ENCODE results near the gene MCC. TPM values are rescaled to one million over a fixed set of nuclear protein-coding genes. Genes with fewer than 3 reads are reported as not detected.

MCC gene
- total and polyA plus RNA-seq, 2 of the 4 experiments (the other 2 are of a cell fraction), result 5.0 to 20.6 TPM

DNA sequence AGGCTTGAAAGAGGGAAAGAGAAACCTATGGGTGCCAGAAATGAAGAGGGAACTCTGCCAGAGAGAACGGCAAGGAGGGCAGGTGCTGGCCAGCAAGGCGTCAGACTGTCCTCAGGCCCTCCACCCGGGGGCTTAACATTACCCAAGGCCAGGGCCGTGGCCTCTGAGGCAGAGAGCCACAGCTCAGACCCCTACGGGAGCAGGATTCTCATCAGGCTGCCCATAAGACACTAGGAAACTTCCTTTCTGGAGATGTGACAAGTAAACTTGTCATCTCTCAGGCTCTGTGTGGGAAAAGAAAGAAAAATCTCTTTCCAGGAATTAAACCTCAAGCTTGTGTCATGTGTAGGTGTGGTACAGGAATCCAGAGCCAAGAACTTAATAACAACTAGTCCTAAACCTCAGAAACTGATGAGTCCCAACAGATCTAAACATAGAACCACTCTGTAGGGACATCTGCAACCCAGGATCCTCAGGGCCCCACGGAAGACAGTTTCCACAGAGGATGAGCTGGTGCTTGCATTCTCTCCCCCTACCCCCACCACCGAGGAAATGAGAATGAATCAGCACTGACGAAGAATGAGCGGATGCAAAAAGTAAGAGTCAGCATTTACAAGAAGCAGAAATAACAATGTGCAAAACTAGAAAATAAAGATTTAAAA, 437.4 kb downstream of the MCC start:
- Histone ChIP-seq H2BK5ac (ENCODE audit: low read depth, low read length, poor library complexity, severe bottlenecking) (peak overlapping the region; percentile 21), H3K18ac (ENCODE audit: low read depth, low read length) (0 out of 2 replicates have a peak overlapping the region, but pooled peaks have one; percentile 28), H3K9ac (ENCODE audit: low read depth, low read length) (no peak overlapping the region), H2AFZ (replicated peaks; ENCODE audit: low read length, poor library complexity) (peak overlapping the region; percentile 16), H4K8ac (ENCODE audit: low read depth in 2 of 2, low read length in 2 of 2) (no peak overlapping the region), H3K9me1 (ENCODE audit: insufficient read depth, low read length) (peaks cover 34% of the 10 kb centered on the region), H3K4ac (ENCODE audit: low read depth, low read length) (peak overlapping the region; percentile 78), H3K56ac (ENCODE audit: extremely low read depth, insufficient read depth, low read length) (no peak overlapping the region), H3K79me1 (ENCODE audit: low read depth in 1 of 2, low read length in 2 of 2) (peaks cover 0 to 7% of the 10 kb centered on the region in 2 experiments; a peak in 1 of 4 replicates), H3K27me3 (ENCODE audit: control insufficient read depth, insufficient read depth, low read length) (no peaks in the 10 kb centered on the region), H2BK120ac (ENCODE audit: low read depth, low read length) (0 out of 2 replicates have a peak overlapping the region, but pooled peaks have one; percentile 48), H3K4me2 (ENCODE audit: low read depth, low read length) (no peak overlapping the region), H2AK9ac (replicated peaks; ENCODE audit: low read depth, low read length, poor library complexity) (no peak overlapping the region), H2BK15ac (ENCODE audit: low read depth, low read length) (0 out of 3 replicates have a peak overlapping the region, but pooled peaks have one; percentile 7), H4K91ac (ENCODE audit: insufficient read depth, low read depth, low read length) (0 out of 2 replicates have a peak overlapping the region, but pooled peaks have one; percentile 28), H2BK20ac (ENCODE audit: low read depth, low read length) (peak overlapping the region; percentile 53; the same call in 1 of the 2 replicates), H3K27ac (ENCODE audit: insufficient read depth, low read length) (0 out of 2 replicates have a peak overlapping the region, but pooled peaks have one; percentile 3), H4K20me1 (ENCODE audit: insufficient read depth, low read length) (no peaks in the 10 kb centered on the region), H3K36me3 (ENCODE audit: control insufficient read depth, insufficient read depth, low read length) (peaks cover 56% of the 10 kb centered on the region), H3K4me3 (ENCODE audit: insufficient read depth, low read depth, low read length) (no peak overlapping the region), H3K9me3 (ENCODE audit: control insufficient read depth, insufficient read depth, low read length) (no peaks in the 10 kb centered on the region), H2AK5ac (ENCODE audit: low read depth, low read length) (peak overlapping the region; percentile 28; the same call in 1 of the 2 replicates), H4K5ac (ENCODE audit: low read depth, low read length) (no peak overlapping the region), H3K4me1 (ENCODE audit: control insufficient read depth, insufficient read depth, low read length) (peaks cover 18% of the 10 kb centered on the region), H3K14ac (replicated peaks; ENCODE audit: low read depth, low read length) (no peak overlapping the region), H3K23ac (ENCODE audit: low read depth, low read length) (no peak overlapping the region; the same call in 1 of the 2 replicates)
- peak; percentile 91 for ATAC-seq (ENCODE audit: low read depth)
- POLR2A ChIA-PET (ENCODE audit: unreplicated experiment), result no interaction called here
- dilution Hi-C loops (cut with HindIII; ENCODE audit: low sequenced_read_pairs, unreplicated experiment), result no loop called here
- peak; percentile 74 for TF ChIP-seq RCOR1 (IDR thresholded peaks at IDR 0.05; ENCODE audit: insufficient replicate concordance, low read length)
- TF ChIP-seq MXI1 (IDR thresholded peaks at IDR 0.05; ENCODE audit: borderline replicate concordance, low read depth, low read length), result no peak
- TF ChIP-seq NFE2L2 (IDR thresholded peaks at IDR 0.05; ENCODE audit: low read depth, low read length), result peak; percentile 59; the same call in 1 of the 2 replicates
- TF ChIP-seq FOS (IDR thresholded peaks at IDR 0.05; ENCODE audit: low read depth, low read length), result 0 out of 2 replicates have a peak, but pooled peaks have one; percentile 40
- peak; percentile 99 for TF ChIP-seq MAFK (IDR thresholded peaks at IDR 0.05; ENCODE audit: low read depth, low read length)
- peak; percentile 76; the same call in 1 of the 2 replicates for TF ChIP-seq MAZ (IDR thresholded peaks at IDR 0.05; ENCODE audit: borderline replicate concordance, low read depth, low read length)
- TF ChIP-seq CHD1 (IDR thresholded peaks at IDR 0.05; ENCODE audit: low read depth, low read length), result no peak
- TF ChIP-seq, protein P1, sequence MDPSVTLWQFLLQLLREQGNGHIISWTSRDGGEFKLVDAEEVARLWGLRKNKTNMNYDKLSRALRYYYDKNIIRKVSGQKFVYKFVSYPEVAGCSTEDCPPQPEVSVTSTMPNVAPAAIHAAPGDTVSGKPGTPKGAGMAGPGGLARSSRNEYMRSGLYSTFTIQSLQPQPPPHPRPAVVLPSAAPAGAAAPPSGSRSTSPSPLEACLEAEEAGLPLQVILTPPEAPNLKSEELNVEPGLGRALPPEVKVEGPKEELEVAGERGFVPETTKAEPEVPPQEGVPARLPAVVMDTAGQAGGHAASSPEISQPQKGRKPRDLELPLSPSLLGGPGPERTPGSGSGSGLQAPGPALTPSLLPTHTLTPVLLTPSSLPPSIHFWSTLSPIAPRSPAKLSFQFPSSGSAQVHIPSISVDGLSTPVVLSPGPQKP (IDR thresholded peaks at IDR 0.05; ENCODE audit: borderline replicate concordance, low read depth, low read length), result no peak
- TF ChIP-seq SMC3 (IDR thresholded peaks at IDR 0.05; ENCODE audit: low read depth, low read length), result 0 out of 2 replicates have a peak, but pooled peaks have one; percentile 2
- WGBS, 2 experiments (ENCODE audit: extremely low coverage in 2 of 2, insufficient read length in 1 of 2), result 70% methylated on average over 2 of the region's 9 CpGs; no CpG with 5 or more reads in 1 of the 2 experiments
- CTCF ChIA-PET, result interaction anchor here (0.8 kb wide), 1 partner anchor 13 kb away, joined by 3 read pairs; no protein-coding TSS in a partner anchor
- BruUV-seq (replicated peaks), result no TSS peak
- in situ Hi-C loops (cut with MboI; ENCODE audit: low sequenced_read_pairs), result no loop called here
- intact Hi-C loops (cut with micrococcal nuclease), result loop anchor here (5.0 kb wide), 1 partner anchor 151 kb away; no protein-coding TSS in a partner anchor
- peak; percentile 84 for DNase-seq
